OCI-LY3 (cell line): ENCODE data around the gene HAUS7.

Experiments used
- H2AFZ ChIP-seq: fragments of 200-600, 300-600 bp; shearing (Covaris generic); 2 replicates; pipeline ENCODE4 v1.6.0; 2014; ENCODE audit warnings: antibody characterized with exemption, low read depth, low read length
- H3K27ac ChIP-seq: fragments of 200-600, 300-600 bp; sonication (generic); 2 replicates; pipeline ENCODE4 v1.5.1; 2014; ENCODE audit warnings: mild to moderate bottlenecking, low read length, moderate library complexity, mixed read lengths
- H3K27me3 ChIP-seq: fragments of 200-600, 300-600 bp; sonication (generic); 2 replicates; pipeline ENCODE4 v1.6.1; 2014; ENCODE audit warnings: low read depth, low read length, mixed read lengths
- H3K36me3 ChIP-seq: fragments of 200-600, 300-600 bp; sonication (generic); replicated peaks from 2 replicates; pipeline ENCODE3; 2014; ENCODE audit warnings: low read depth, low read length, mixed read lengths
- H3K4me1 ChIP-seq: fragments of 300-600, 200-600 bp; sonication (generic); 2 replicates; pipeline ENCODE4 v1.6.1; 2014; ENCODE audit warnings: low read length, mixed read lengths
- H3K4me2 ChIP-seq: fragments of 200-600, 300-600 bp; sonication (generic); 2 replicates; pipeline ENCODE4 v1.6.1; 2014; ENCODE audit warnings: low read length, mixed read lengths
- H3K4me3 ChIP-seq: fragments of 300-600, 200-600 bp; sonication (generic); 2 replicates; pipeline ENCODE4 v1.5.1; 2014; ENCODE audit warnings: antibody characterized with exemption, mild to moderate bottlenecking, low read length, moderate library complexity
- H3K79me2 ChIP-seq: fragments of 300-600, 200-600 bp; shearing (Covaris generic); 2 replicates; pipeline ENCODE4 v1.6.1; 2014; ENCODE audit warnings: mild to moderate bottlenecking, low read length, mixed read lengths
- H3K9ac ChIP-seq: fragments of 300-600, 200-600 bp; shearing (Covaris generic); 2 replicates; pipeline ENCODE4 v1.6.0; 2014; ENCODE audit warnings: mild to moderate bottlenecking, low read length, moderate library complexity
- H3K9me3 ChIP-seq: fragments of 200-600, 300-600 bp; shearing (Covaris generic); 2 replicates; pipeline ENCODE4 v1.6.1; 2014; ENCODE audit warnings: low read length, mixed read lengths; ENCODE audit not compliant: insufficient read depth
- H4K20me1 ChIP-seq: fragments of 200-600, 300-600 bp; sonication (generic); 2 replicates; pipeline ENCODE4 v1.6.1; 2016; ENCODE audit warnings: low read length, mixed read lengths; ENCODE audit not compliant: insufficient read depth
- EZH2phosphoT487 ChIP-seq: fragments of 200-600 bp; shearing (Covaris generic); IDR thresholded peaks from 2 replicates; pipeline ENCODE4 v1.6.1; 2018; ENCODE audit warnings: antibody characterized with exemption, mixed run types, low read depth
- TF ChIP-seq, protein P1 (sequence below): fragments of 200-600, 300-600 bp; sonication (generic); IDR thresholded peaks from 2 replicates; pipeline ENCODE4 v1.5.1; 2014; ENCODE audit warnings: antibody characterized with exemption, low read length, low read depth

HAUS7 gene

DNA sequence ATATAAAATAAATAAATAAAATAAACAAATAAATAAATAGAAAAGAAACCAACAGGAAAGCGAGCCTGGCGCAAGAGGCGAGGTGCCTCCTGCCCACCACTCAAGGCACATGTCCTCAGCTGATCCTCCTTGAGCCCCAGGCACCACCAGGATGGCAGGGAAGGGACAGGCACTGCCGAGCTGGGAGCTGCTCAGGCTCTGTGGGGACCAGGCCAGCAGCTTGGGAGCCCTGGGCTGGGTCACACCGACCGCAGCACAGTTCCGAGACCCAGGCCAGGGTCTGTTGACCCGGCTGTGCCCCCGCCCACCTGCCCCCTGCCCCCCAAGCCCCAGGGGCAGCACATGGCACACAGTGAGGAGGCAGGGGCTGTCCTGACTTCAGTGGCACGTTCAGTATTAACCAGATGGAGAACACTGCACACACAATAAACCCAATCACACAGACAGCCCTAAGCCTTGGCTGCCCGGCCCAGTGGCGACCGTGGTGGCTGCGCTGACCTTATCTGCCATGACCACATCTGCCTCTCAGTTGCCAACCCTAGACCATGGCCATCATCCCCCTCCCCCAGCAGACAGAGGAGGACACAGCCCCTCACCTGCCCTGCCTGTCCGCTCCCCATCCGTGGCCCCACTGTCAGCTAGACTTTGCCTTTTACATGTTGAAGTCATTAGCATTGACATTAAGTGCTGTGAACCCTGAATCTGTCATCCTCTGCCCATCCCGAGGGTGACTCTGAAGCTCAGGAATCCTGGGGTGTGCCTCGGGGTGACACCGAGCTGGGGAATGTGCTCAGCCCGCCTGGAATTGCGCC lies 21.6 kb downstream of the HAUS7 start:
- Histone ChIP-seq H3K79me2 (no peaks in the 10 kb centered on the region), H2AFZ (no peak overlapping the region), H3K4me2 (no peak overlapping the region), H3K4me3 (no peak overlapping the region), H3K4me1 (no peaks in the 10 kb centered on the region), H3K27me3 (no peaks in the 10 kb centered on the region), H3K9ac (no peak overlapping the region), H3K9me3 (no peaks in the 10 kb centered on the region), H4K20me1 (no peaks in the 10 kb centered on the region), H3K36me3 (peaks cover 2% of the 10 kb centered on the region), H3K27ac (no peak overlapping the region)
- TF ChIP-seq, protein P1, sequence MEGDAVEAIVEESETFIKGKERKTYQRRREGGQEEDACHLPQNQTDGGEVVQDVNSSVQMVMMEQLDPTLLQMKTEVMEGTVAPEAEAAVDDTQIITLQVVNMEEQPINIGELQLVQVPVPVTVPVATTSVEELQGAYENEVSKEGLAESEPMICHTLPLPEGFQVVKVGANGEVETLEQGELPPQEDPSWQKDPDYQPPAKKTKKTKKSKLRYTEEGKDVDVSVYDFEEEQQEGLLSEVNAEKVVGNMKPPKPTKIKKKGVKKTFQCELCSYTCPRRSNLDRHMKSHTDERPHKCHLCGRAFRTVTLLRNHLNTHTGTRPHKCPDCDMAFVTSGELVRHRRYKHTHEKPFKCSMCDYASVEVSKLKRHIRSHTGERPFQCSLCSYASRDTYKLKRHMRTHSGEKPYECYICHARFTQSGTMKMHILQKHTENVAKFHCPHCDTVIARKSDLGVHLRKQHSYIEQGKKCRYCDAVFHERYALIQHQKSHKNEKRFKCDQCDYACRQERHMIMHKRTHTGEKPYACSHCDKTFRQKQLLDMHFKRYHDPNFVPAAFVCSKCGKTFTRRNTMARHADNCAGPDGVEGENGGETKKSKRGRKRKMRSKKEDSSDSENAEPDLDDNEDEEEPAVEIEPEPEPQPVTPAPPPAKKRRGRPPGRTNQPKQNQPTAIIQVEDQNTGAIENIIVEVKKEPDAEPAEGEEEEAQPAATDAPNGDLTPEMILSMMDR: no peak
- TF ChIP-seq EZH2phosphoT487: no peak

DNA sequence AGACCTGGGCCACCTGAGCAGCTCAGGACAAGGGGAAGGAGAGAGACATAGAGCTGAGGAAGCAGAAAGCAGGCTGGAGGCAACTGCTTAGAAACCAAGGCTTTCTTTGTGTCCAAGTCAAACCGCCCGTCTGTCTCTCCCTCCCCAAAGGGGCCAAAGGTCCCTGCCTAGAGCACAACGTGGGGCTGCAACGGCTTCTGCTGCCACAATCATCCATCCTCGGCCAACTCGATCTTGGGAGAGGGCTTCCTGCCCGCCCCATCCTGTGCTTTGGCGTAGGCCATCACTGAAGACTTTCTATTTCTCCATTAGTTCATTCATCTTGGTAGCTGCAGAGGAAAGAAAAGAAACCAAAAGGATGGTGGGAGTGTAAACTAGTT lies 22.8 kb downstream of the HAUS7 start:
- no peak overlapping the region for H3K4me3 ChIP-seq
- no peaks in the 10 kb centered on the region for H3K4me1 ChIP-seq
- H3K27ac ChIP-seq: no peak overlapping the region
- H3K36me3 ChIP-seq: no peaks in the 10 kb centered on the region
- H3K4me2 ChIP-seq: no peak overlapping the region
- no peak overlapping the region for H3K9ac ChIP-seq
- no peak for TF ChIP-seq EZH2phosphoT487
- TF ChIP-seq, protein P1: no peak
- no peaks in the 10 kb centered on the region for H3K79me2 ChIP-seq
- no peaks in the 10 kb centered on the region for H4K20me1 ChIP-seq
- H3K27me3 ChIP-seq: no peaks in the 10 kb centered on the region
- no peaks in the 10 kb centered on the region for H3K9me3 ChIP-seq
- H2AFZ ChIP-seq: no peak overlapping the region

DNA sequence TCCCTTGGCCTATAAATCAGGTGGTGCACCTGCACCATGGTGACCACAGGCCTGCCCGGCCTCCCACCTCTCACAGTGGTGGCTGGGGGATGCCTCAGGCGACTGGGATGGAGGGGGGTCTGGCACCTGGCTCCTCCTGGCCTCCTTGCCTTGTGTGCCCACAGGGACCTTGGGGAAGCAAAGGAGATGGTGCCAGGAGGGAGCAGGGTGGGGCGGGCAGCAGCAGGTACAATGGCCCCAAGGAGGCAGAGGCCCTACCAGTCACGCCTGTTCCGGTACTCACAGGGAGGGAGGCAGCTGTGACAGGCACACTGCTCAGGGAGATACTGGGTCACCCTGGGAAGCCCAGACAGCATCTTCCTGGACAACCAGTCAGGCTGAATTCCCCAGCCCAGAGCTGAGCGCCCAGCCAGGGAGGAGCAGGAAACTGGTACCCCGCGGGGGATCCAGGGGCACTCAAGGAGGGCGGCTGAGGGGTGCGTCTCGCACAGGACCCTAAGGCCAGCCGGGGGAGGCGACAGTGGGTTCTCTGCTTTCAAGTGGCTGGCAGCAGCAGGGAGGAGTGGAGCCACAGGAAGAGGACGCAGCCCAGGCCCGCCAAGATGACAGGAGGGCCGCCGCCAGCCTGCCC lies 23.3 kb downstream of the HAUS7 start:
- no peak overlapping the region for H2AFZ ChIP-seq
- no peaks in the 10 kb centered on the region for H3K79me2 ChIP-seq
- H3K4me3 ChIP-seq: no peak overlapping the region
- no peaks in the 10 kb centered on the region for H3K27me3 ChIP-seq
- no peak overlapping the region for H3K4me2 ChIP-seq
- H4K20me1 ChIP-seq: no peaks in the 10 kb centered on the region
- no peaks in the 10 kb centered on the region for H3K36me3 ChIP-seq
- H3K27ac ChIP-seq: no peak overlapping the region
- H3K9me3 ChIP-seq: no peaks in the 10 kb centered on the region
- no peaks in the 10 kb centered on the region for H3K4me1 ChIP-seq
- H3K9ac ChIP-seq: no peak overlapping the region
- TF ChIP-seq, protein P1: no peak
- TF ChIP-seq EZH2phosphoT487: no peak

DNA sequence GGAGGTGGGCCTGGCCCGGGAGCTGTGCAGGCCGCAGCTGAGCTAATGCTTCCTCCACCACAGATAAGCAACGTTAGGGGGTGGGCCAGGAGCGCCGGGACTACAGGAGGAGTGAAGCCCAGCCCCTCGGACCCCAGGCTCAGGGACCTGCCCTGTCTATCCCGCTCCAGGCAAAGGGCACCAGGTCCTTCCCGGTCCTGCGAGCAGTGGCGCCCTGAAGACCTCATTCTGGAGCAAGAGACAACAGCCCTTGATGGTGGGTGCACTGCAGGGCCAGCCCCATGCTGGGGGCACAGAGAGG lies 23.8 kb downstream of the HAUS7 start:
- H4K20me1 ChIP-seq: no peaks in the 10 kb centered on the region
- H3K27me3 ChIP-seq: no peaks in the 10 kb centered on the region
- no peak overlapping the region for H3K4me2 ChIP-seq
- H3K9me3 ChIP-seq: no peaks in the 10 kb centered on the region
- no peaks in the 10 kb centered on the region for H3K36me3 ChIP-seq
- no peak overlapping the region for H3K9ac ChIP-seq
- no peak overlapping the region for H2AFZ ChIP-seq
- H3K27ac ChIP-seq: no peak overlapping the region
- no peaks in the 10 kb centered on the region for H3K79me2 ChIP-seq
- H3K4me1 ChIP-seq: no peaks in the 10 kb centered on the region
- no peak for TF ChIP-seq EZH2phosphoT487
- TF ChIP-seq, protein P1: no peak
- H3K4me3 ChIP-seq: no peak overlapping the region
